GM12865 (cell line): Measurements from ENCODE around the gene ZPR1.

ENCODE experiments used
- DNase-seq: peaks from one replicate; pipeline ENCODE4 v3.0.0; 2010; ENCODE audit warnings: low read depth
- H3K4me3 ChIP-seq: 2 replicates; pipeline ENCODE4 v1.5.1; 2011; ENCODE audit warnings: mild to moderate bottlenecking, low read depth, low read length, control low read depth
- TF ChIP-seq, protein P1 (sequence below): IDR thresholded peaks from 2 replicates; pipeline ENCODE4 v1.5.1; 2011; ENCODE audit warnings: low read length, control low read depth, low read depth, inconsistent platforms; ENCODE audit not compliant: insufficient read depth; ENCODE audit errors: missing control alignments

Gene ZPR1

DNA sequence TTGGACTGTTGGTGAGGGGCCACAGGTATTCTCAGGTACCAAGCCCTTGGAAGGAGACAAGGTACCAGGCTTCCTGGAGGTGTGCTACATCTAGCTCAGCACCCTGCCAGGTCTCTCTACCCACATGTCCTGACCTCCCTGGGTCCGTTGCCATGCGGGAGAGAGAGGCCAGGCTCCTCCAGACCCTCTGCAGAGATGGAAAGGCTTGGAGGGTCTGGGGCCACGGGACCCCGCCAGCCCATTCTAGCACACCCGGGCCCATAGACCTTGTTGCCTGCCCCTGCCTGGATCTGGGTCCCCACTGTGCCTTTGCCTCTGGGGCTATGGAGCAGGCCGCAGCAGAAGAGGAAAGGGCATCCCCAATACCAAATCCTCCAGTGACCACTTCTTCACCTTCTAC, 39.6 kb upstream of the ZPR1 start:
- H3K4me3 ChIP-seq = no peak overlapping the region

DNA sequence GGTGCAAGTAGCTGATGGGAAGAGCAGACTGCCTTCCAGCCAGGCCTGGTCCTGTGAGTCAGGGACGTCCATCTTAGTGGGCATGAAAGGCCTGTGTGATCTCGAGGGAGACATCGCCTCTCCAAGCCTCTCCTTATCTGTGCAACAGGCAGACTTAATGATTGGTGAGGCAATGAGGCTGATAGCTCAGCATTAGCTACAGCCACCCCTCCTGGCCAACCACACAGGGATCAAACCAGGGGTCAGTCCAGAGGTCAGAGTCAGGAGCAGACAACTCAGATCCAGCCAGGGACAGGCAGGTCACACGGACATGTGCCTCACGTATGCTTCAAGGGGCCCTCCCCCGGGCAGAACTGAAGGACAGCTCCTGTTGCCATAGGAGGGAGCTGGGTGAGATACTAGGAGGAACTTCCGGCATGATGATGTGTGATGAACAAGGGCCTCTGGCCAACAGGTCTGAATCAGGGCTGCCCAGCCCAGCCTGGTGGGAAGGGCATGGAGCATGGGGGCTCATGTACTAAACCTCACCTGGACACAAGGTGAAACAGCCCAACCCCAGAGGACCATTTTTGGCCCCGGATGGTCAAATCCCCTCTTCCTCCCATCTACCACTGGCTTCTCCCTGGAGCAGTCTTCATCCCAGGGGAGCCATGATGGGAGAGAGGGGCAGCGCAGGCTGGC, 39.1 kb upstream of the ZPR1 start:
- no peak for DNase-seq
- TF ChIP-seq, protein P1, sequence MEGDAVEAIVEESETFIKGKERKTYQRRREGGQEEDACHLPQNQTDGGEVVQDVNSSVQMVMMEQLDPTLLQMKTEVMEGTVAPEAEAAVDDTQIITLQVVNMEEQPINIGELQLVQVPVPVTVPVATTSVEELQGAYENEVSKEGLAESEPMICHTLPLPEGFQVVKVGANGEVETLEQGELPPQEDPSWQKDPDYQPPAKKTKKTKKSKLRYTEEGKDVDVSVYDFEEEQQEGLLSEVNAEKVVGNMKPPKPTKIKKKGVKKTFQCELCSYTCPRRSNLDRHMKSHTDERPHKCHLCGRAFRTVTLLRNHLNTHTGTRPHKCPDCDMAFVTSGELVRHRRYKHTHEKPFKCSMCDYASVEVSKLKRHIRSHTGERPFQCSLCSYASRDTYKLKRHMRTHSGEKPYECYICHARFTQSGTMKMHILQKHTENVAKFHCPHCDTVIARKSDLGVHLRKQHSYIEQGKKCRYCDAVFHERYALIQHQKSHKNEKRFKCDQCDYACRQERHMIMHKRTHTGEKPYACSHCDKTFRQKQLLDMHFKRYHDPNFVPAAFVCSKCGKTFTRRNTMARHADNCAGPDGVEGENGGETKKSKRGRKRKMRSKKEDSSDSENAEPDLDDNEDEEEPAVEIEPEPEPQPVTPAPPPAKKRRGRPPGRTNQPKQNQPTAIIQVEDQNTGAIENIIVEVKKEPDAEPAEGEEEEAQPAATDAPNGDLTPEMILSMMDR = no peak
- no peak overlapping the region for H3K4me3 ChIP-seq

More for the DNA sequence above, 39.6 kb upstream of the ZPR1 start:
- TF ChIP-seq, protein P1 = no peak
- no peak for DNase-seq

DNA sequence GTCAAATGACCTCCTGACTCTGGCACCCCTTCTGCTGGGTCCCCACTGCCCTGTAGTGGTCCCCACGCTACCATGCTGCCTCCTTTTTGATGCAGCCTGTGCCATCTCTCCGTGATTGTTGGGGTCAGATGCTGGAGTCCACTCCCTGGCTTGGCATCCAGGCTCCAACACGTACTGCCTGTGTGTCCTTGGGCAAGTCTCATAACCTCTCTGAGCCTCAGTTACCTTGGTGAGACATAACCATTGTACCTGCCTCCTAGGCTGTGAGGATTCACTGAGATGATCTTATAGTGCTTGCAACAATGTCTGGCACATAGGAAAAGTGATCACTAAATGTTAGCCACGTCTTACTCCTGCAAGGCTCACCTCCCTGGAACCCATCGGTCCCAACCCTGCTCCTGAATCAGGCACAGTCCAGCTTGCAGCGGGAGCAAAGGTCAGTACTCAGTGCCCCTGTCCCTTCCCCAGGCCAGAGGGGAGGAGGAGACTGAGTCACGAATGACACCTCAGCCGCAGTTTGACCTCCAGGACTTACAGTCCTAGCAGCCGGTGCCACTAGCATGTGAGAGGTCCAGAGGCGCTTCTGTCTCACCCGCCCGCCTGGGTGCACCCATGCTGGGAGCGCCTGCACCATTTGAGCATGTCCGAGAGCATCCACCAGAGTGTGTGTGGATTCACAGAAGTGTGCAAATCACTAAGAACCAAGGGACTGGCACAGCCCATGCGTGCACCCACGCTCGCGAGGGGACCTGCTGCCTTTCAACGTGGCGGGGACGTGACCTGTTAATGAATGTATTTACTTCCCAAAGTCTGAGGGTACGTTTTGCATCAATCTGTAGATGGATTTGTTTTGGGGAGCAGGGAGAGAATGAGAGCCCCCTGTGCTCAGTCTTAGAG, 38.3 kb upstream of the ZPR1 start:
- no peak overlapping the region for H3K4me3 ChIP-seq
- no peak for DNase-seq
- TF ChIP-seq, protein P1 = no peak

DNA sequence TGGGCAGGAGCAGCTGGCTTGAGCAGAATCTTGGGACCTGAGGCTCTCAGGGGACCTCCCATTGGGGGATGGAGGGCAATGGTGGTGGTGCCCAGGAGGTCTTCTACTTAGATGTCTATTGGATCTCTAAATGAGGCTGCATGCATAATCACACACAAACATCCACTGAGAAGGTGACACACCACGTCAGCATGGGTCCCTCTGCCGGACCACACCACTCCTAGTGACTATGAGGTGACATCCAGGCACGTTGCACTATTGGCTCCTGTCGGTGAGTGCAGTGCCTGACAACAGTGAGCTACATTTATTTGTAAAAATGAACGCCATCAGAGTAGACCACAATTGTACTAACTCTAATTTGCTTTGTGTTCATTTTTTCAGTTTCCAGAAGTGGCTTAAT, 37.6 kb upstream of the ZPR1 start:
- no peak for DNase-seq
- H3K4me3 ChIP-seq = no peak overlapping the region
- TF ChIP-seq, protein P1 = no peak

DNA sequence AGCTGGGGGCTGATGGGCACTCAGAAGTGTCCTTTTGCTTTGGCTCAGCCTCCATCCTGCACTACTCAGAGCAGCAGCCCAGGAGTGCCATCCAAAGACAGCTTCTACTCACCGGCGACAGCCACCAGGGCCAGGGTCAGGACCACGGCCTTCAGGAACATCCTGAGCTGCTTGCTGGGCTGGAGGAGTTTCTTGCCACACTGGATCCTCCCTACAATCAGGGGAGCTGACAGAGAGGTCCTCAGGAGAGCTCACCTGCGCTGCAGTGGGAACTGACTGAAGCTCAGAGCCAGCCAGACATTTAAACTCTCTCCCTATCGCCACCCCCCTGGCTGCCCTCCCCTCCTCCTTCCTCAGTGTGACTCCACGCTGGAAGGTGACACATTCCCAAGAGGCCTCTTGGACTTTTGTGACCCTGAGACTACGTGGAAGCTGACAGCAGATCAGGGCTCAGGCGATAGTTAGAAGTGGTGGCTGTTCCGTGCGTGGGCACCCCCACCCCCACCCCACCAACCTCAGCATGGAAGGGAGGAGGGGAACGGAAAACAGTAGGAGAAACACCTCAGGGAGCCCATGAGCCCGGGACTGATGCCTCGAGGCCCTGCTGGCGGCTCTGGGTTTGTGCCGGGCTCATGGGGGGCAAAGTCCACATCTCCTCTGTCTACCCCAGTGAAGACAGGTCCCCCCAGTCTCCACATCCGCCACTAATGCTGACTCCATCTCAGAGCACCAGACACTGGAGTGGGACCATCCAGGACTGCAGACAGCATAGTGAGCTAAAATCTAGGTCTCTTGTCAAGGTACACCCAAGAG, 35.4 kb upstream of the ZPR1 start, which contains the start of gene APOA4:
TSS of gene APOA4 (minus strand) at position 274 of the 813 bp plus-strand sequence. CDS start at position 161, 113 bp downstream.
- no peak for DNase-seq
- TF ChIP-seq, protein P1 = no peak
- H3K4me3 ChIP-seq = no peak within 1 kb of the TSS

DNA sequence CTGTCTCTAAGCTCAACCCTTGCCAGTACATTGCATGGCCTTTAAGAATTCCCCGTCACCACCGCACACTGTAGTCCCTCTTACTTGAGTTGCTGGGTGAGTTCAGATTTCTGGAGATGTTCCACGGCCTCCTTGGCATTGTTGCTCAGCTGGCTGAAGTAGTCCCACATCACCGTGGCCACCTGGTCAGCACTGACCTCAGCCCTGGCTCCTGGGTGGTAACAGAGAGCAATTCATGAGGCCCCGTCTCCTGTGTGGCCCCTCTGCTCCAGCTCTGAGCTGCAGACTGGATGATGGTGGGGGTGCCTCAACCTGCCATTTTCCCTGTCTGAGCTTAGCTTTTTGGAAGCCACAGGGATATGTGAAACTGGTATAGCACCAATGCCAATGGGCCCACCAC, 34.8 kb upstream of the ZPR1 start:
- TF ChIP-seq, protein P1 = no peak
- no peak for DNase-seq
- no peak overlapping the region for H3K4me3 ChIP-seq
